GM21717 (cell line): ENCODE results near the gene MTA3.

Source experiments
- ATAC-seq: cut with Tn5 transposase; IDR thresholded peaks from one replicate; pipeline ENCODE4 v1.9.1; 2021; ENCODE audit warnings: mild to moderate bottlenecking, moderate library complexity; ENCODE audit not compliant: unreplicated experiment

MTA3 gene

GRCh38 chr2:42781181-42781580 lies 212.7 kb downstream of the MTA3 start:
- ATAC-seq = no peak

DNA sequence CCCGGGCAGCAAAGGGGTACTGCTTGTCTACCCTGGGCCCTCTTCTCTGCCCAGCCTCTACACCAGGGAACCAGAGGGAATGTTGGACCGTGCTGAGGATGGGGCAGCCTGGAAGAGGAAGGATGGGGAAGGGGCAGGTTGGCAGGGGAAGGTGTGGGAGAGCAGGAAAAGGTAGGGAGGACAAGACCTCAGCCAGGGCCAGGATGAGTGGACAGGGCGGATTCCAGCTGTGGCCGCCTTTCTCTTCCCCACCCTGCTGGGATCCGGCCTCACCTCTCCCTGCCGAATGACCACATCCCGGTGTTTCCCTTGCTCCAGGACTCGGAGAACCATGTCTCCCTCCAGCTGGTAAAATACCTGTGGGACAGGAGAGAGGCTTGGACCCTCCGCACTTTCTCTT lies 215.1 kb downstream of the MTA3 start:
- no peak for ATAC-seq

DNA sequence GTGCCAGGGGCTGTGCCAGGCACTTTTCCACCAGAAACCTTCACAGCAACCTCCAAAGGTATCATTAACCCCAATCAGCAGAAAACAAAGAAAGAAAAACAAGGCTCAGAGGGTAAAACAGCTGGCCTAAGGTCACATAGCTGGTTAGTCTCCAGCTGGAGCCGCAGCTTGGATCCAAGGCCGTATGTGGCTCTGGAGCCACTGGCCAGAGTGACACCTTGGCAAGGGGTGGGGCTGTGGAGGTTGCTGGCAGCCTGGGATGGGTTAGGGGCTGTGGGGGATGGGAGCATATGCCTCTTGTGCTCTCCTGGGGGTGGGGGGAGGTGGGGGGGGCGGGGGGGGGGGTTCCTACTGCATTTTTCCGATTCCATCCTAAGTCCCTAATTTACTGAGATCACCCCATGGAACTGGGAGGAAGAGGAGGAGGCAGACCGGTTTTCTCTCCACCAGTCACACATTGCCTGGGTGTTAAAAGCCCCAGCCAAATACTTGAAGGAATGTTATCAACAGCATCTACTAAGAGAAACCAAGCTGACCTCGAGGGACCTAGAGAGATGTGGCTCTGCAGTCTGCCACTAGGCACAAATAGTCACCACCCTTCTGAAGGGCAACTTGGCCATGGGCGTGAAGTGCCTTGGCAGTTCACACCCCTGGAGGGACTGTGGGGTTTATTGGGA lies 215.9 kb downstream of the MTA3 start:
- no peak for ATAC-seq

- ATAC-seq = no peak
These were observed 218.3 kb downstream of the MTA3 start for GRCh38 chr2:42786561-42787345.

DNA sequence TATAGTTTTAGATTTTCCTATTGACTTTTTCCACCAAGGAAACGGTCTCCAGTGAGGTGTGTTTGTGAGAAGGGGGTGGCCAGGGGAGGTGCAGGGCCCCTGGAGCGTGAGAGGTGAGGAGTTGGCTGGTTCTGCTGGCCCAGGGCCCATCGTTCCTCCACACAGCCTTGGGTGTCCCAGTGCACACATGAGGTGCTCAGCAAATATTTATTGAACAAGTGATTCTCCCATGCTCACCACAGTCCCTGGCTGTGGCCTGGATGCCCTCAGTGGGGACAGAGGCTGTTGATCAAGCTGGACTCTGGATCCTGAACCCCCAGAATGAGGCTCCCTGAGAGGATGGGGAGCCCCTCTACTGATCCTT lies 219.0 kb downstream of the MTA3 start:
- no peak for ATAC-seq

DNA sequence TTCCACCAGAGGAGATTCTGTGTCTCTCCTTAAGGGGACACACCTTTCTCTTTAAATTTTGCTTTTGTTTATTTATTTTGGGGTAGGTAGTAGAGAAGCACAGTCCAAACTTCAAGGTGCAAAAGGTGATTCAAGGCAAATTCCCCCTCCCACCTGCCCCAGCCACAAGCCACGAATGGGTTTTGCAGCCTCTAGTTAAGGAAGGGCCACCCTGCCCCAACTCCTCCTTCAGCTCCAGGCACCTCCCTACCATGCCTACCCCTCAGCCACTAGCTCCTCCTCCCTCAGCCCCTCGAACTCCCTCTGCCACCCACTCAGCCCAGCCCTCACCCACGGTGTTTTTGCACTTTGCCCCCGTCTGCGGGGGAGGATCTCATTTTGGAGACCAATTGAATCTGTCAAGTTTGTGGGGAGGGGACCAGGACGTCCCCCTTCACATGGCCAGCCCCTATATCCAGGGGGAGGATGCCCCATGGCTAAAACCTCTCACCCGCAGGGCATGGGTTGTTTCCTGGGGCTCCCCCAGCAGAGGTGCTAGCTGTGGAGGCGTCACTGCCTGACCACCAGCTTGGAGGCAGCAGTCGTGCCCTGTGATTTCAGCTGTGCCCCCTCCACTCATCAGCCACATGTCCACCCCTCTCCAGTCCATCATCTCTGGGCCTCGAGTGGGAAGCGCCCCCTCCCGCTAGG lies 219.5 kb downstream of the MTA3 start:
- no peak for ATAC-seq

DNA sequence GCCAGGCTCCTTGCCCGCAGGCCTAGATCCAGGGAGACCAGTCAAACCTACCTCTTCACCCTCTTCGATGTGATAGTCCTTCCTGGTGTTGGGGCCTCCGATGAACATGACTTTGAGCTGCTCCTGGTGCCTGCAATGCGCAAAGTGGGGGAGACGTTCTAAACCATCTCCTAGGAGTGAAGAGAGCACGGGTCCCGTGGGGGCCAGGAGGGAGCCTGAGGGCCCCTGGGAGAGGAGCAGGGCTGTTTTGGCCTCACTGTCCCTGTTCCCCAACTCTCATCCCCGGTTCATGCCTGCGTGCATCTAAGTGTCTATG lies 220.0 kb downstream of the MTA3 start:
- no peak for ATAC-seq

GRCh38 chr2:42788882-42789281 lies 220.4 kb downstream of the MTA3 start:
- ATAC-seq = no peak

GRCh38 chr2:42789751-42790150 lies 221.3 kb downstream of the MTA3 start:
- ATAC-seq = no peak

DNA sequence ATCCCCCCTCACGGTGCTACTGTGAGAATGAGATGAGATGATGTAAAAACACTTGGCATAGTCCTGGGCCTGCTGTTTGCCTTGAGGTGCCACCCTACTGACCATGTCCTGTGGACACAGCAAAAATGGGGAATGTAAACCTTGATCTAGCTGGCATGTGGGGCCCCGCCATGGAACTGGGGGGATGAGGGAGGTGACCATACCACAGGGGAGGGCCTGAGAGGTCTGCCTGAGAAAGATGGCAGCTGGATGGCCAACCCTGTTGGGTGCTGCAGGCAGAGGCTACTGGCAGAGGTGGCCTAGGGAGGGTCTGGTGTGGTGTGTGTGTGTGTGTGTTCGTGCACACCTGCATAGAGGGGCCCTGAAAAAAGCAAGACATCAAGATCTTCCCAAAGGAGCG lies 223.2 kb downstream of the MTA3 start:
- ATAC-seq = no peak

GRCh38 chr2:42792087-42792582 lies 223.7 kb downstream of the MTA3 start:
- ATAC-seq = peak; percentile 26

GRCh38 chr2:42792583-42793333 lies 224.3 kb downstream of the MTA3 start, which contains the start of gene HAAO:
TSS of gene HAAO (minus strand) at chr2:42792583. CDS start at chr2:42792536, 47 bp downstream.
- ATAC-seq = peak; percentile 21

DNA sequence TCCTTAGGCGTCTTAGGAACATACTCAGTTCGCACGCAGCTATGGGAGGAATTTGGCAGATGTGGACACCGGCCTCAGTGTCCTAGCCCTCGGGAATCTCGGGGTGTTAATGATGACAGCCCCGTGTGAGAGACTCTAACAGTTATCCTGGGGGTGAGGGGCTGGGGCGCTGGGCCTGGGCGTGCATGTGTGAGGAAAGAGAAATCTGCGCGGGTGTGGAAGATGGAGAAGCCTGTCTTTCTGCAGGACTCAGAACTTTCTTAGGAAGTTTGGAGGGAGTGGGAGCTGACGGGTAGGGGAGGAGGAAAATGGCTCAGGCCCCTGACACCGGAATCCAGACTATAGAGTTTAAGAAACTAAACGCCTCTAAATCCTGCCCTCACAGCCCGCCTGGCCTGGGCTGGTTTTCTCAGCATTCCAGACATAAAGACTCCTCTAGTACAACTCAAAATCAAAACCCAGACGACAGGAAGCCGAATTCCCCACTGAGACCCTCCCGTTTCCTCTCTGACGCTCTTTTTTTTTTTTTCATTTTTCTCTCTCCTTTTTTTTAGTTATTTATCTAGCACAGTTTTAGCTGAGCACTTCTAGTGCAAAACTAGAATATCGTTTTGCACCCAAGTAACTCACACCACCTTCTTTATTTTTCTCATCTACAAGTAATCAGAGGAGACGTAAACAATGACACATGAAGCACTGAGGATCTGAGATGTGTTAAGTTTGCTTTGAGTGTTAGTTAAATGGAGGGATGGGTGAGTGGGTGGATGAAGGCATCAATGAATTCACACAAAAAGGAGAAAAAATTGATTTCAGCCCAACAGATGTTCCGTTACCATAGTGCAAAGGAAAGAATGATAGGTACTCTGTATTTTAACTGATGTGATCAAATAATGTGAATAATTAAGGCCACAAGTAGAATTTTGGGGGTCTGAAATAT lies 225.2 kb downstream of the MTA3 start:
- ATAC-seq = no peak

- no peak for ATAC-seq
These were observed 226.0 kb downstream of the MTA3 start for GRCh38 chr2:42794271-42795046.

- no peak for ATAC-seq
These were observed 226.8 kb downstream of the MTA3 start for GRCh38 chr2:42795275-42795674.

GRCh38 chr2:42795841-42796301 lies 227.4 kb downstream of the MTA3 start:
- ATAC-seq = peak; percentile 44

DNA sequence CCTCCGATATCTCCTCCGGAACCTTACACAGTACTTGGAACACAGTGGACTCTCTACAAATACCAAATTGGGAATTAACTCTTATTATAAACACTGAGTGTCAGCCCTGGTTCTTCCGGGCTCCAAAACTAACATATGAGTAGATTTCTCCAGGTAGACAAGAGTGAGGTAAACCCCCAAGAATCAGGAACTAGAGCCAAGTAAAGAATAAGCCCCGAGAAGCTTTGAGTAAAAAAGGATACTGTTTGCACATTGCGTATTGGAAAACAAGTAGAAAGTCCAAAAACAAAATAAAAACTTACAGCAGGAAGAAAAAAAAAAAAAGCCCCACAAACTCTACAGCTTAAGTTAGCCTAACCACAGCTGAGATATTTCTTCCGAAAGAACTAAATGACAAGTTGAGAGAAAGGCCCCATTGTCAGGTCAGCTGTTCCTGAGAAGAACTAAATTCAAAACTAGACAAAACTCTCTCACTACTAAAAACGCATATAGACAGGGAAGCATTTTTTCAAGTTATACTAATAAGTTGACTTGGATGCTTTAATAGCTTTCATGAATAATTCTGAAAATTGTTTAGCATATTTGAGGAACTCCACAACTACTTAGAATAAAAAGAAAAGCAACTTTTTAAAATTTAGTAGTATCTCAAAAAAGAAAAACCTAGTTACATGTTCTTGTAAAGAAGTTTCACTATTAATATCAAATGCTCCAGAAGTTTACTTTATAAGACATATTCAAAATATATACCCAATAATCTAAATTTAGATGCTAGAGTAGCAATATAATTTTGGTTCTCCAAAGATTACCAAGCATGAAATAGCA lies 228.2 kb downstream of the MTA3 start:
- peak; percentile 53 for ATAC-seq

DNA sequence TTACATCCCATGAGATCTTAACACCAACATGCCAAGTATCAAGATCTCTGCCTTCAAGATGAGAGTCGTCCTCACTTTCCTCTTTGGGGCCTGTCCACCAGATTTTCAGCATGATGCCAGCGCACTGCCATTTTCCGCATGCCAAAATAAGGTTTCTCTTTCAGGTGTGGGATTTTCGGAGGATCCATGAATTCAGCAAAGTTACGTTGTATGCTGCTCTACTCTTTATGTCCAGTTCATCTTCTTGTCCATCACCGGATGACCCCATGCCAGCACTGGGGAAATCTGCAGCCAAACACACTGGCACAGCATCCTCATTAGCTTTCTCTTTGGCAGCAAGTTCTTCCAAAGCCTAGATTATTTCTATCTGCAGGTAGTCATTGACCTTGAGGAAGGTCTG lies 228.8 kb downstream of the MTA3 start:
- no peak for ATAC-seq
